ENCODE measurements around the gene ADAMTS3.

The ADAMTS3 gene

DNA sequence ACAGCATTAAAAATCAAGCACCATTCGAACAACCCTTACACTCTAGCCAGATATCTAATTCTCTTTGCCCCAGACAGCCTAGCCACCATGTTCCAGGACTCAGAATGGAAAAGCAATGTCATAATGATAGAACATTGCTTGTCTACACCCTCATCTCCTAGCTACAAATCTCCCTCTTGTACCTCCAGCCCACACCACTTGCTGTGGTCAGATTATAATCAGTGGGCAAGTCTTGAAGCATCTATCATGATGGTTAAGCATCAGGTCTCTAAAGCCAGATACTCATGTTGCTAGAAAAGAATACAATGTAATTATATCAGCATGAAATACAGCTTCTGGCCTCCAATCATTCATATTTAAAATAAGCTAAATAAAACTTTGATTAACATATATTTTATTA lies 268.9 kb downstream of the ADAMTS3 start:
- no peak for DNase-seq (ENCODE audit: low read depth, low spot score)

DNA sequence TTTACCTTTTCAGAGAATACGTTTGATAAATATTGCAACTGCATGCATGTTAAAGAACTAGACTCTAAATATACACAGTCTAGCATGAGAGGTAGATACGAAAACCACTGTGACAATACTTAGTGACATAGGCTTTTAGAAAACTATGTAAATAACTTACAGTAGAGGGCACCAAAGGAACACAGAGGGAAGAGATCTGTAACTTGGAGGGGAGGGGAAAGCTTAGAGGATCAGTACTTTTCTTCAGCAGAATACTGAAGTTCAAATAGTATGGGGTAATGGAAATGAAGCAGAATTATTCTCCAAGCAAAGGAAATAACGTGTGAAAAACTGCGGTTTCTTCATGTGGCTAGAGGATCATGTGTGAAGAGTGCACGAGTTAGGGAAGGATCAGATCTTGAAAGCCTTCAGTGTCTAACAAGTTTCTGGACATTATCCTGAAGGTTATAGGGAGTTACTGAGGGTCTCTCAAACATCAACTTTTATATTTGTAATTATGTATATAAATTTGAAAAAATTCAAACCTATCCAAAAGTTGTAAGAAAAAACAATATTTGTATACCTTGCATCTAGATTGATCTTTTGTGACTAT lies 273.0 kb downstream of the ADAMTS3 start:
- peak; percentile 73 for DNase-seq (ENCODE audit: low read depth, low spot score)

- DNase-seq (ENCODE audit: low read depth, low spot score), result no peak
Observed at GRCh38 chr4:72290737-72291136, 278.3 kb downstream of the ADAMTS3 start.

DNA sequence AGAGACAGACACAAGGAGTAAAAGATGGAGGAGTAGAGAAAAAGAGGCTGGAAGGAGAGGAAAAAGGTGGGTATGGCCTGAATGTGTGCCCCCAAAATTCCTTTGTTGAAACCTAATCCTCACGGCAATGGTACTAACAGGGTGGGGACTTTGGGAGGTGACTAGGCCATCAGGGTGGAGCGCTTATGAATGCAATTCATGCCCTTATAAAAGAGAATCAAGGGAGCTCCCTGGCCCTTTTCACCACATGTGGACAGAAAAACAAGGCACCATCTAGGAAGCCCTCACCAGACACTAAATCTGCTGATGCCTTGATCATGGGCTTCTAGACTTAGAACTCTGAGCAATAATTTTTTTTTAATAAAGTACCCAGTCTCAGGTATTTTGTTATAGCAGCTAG lies 282.1 kb downstream of the ADAMTS3 start:
- no peak for DNase-seq (ENCODE audit: low read depth, low spot score)

DNA sequence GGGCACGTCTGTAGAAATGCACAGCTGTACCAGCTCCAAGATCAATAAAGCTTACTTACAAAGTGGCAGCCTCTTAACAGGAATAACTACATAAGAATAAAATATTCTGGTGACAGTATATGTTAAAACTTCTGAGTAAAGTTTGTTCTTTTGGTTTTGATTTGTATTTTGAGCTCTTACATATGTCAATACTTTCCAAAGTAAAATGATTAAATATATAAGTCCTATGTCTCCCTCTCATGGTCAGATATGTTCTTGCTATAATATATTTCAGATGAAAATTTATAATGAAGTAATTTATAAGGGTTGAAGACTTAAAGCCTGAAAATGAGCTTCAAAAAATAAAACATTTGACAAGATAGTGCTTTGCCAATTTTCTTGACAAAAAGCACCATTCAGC lies 282.8 kb downstream of the ADAMTS3 start:
- DNase-seq (ENCODE audit: low read depth, low spot score), result peak; percentile 25

DNA sequence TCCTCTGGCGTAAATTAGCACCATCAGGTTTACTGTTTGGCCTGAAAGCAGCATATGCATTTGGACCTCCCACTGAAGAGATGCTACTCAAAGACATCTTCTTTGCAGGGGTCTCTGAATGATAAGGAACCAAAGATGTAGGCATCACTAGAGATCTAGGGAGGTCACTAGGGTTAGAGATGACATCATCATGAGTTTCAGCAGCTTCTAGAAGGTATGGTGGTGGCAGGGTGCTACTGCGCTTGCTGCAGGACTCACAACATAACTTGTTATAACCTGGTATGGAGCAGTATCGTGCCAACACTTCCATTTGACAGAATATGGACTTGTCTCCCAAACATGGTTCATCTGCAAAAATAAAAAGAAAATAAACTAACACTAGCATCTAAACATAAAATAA lies 285.7 kb downstream of the ADAMTS3 start:
- no peak for DNase-seq (ENCODE audit: low read depth, low spot score)

DNA sequence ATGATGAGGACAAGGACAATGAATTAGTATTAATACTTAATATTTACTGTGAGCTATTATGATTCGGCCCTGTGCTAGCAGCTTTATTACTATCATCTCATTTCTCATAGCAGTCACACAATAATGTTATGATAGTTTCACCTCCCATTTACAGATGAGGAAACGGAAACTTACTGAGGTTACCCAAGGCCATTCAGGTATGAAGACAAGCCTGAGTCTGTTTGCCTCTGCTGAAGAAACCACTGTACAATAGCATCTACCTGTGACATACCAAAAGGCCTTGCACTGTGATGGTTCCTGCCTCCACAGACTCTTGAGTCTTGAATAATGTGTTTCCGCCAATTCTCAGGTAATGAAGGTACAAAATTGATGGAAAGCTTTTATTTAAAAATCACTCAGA lies 288.8 kb downstream of the ADAMTS3 start:
- no peak for DNase-seq (ENCODE audit: low read depth, low spot score)

DNA sequence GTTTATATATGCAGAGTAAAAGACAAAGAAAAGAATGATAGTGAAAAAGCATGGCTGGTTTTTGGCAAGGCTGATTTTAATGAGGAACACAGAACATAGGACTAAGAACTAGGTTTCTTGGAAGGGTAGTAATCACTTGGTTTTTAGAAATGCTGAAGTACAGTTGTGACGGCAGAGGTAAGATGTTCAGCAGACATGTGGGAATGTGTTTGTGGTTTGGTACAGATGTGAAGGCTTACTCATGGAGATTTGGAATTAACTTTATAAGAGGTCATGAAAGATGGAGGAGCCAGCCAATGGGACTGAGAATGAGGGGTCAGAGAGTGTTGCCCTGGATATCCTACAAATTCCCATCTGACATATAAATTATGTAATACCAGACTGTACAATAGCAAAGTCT lies 293.6 kb downstream of the ADAMTS3 start:
- peak; percentile 3 for DNase-seq (ENCODE audit: low read depth, low spot score)

- DNase-seq (ENCODE audit: low read depth, low spot score), result no peak
Observed at GRCh38 chr4:72274251-72274650, 294.8 kb downstream of the ADAMTS3 start.

- no peak for DNase-seq (ENCODE audit: low read depth, low spot score)
Observed at GRCh38 chr4:72255269-72255668, 313.8 kb downstream of the ADAMTS3 start.

- no peak for DNase-seq (ENCODE audit: low read depth, low spot score)
Observed at GRCh38 chr4:72243641-72244040, 325.4 kb downstream of the ADAMTS3 start.

DNA sequence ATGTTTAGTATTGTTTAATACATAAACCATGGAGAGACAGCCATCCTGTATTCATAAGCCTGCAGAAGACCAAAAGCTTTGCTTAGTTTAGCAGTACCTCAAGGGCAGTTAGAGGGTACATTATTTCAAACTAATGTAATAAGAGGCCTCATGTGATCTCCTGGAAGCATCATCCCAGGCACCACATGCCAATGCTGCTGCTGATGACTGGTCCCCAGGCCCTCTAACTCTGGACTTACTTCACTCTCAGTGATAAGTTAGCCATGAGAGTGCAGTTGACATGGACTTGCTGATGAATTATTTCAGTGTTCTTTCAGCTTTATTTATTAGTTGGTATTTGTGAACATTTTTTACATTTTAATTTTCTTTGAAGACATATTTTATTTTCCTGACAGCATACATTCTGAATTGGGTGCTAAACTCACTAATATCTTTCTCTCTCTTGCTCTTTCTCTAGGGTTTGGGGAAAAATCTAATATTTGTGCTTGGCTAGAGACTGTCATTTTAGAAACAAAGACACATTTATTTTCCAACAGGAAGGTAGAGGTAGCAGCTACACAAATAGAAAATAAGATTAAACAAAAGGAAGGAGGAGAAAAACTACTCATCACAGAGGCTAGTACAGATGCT lies 329.4 kb downstream of the ADAMTS3 start:
- DNase-seq (ENCODE audit: low read depth, low spot score), result no peak

Measured in astrocyte of the hippocampus (primary cell).